ENCODE measurements around the gene KLF17.

DNA sequence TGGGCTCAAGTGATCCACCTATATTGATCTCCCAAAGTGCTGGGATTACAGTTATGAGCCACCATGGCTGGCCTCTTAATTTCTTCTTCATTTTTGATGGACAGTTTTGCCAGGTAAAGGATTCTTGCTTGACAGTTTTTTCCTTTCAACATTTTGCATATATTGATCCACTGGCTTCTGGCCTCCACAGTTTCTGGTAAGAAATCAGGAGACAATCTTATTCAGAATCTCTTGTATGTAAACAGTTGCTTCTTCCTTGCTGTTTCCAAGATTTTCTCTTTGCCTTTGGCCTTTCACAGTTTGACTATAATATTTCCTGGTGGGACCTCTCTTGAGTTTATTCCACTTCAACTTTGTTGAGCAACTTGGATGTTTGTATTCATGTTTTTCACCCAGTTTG is 42.9 kb downstream of the KLF17 start:
- TF ChIP-seq, protein P1, sequence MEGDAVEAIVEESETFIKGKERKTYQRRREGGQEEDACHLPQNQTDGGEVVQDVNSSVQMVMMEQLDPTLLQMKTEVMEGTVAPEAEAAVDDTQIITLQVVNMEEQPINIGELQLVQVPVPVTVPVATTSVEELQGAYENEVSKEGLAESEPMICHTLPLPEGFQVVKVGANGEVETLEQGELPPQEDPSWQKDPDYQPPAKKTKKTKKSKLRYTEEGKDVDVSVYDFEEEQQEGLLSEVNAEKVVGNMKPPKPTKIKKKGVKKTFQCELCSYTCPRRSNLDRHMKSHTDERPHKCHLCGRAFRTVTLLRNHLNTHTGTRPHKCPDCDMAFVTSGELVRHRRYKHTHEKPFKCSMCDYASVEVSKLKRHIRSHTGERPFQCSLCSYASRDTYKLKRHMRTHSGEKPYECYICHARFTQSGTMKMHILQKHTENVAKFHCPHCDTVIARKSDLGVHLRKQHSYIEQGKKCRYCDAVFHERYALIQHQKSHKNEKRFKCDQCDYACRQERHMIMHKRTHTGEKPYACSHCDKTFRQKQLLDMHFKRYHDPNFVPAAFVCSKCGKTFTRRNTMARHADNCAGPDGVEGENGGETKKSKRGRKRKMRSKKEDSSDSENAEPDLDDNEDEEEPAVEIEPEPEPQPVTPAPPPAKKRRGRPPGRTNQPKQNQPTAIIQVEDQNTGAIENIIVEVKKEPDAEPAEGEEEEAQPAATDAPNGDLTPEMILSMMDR (IDR thresholded peaks at IDR 0.05) = no peak
- no peak for TF ChIP-seq EP300 (IDR thresholded peaks at IDR 0.05)

Data from ovary (tissue), 3 donors.